PC-3 (cell line): ENCODE data around the gene PAMR1. TPM values are rescaled to one million over a fixed set of nuclear protein-coding genes. Genes with fewer than 3 reads are reported as not detected.

Source experiments
- ATAC-seq: fragments of 200-7000 bp; cut with Tn5 transposase; 2 replicates; pipeline ENCODE4 v1.9.1; 2020; ENCODE audit warnings: mild to moderate bottlenecking, moderate library complexity
- BruUV-seq: library from RNA; stranded (reverse); fragments of 400-500 nt; replicated peaks from 2 replicates; lab custom pipeline; 2021; lab: Mats Ljungman, UMichigan
- CTCF ChIA-PET: fragments of 300-600 bp; sonication (Branson Sonifier 250); formaldehyde crosslinking; loops from one replicate; lab custom pipeline; 2022; ENCODE audit warnings: antibody characterized with exemption; lab: Charles Lee
- POLR2A ChIA-PET: fragments of 300-600 bp; sonication (Branson Sonifier 250); formaldehyde crosslinking; loops from one replicate; lab custom pipeline; 2022; ENCODE audit warnings: antibody characterized with exemption; ENCODE audit not compliant: unreplicated experiment; lab: Charles Lee
- DNase-seq: peaks from one replicate; pipeline ENCODE4 v3.0.0-alpha.2; 2015
- H2AFZ ChIP-seq: fragments of 300-600 bp; sonication (generic); 2 replicates; pipeline ENCODE4 v1.6.0; 2016; ENCODE audit warnings: antibody characterized with exemption, low read length
- H3F3A ChIP-seq: fragments of 300-600 bp; sonication (generic); one replicate; pipeline ENCODE4 v1.6.0; 2017; ENCODE audit warnings: antibody characterized with exemption, low read length, control low read depth, mild to moderate bottlenecking; ENCODE audit not compliant: unreplicated experiment
- H3K27ac ChIP-seq: fragments of 300-600 bp; sonication (generic); 2 replicates; pipeline ENCODE4 v1.5.1; 2016; ENCODE audit warnings: mild to moderate bottlenecking, low read length
- H3K27me3 ChIP-seq: fragments of 300-600 bp; sonication (generic); 2 replicates; pipeline ENCODE4 v1.6.1; 2016; ENCODE audit warnings: low read length, mixed read lengths
- H3K36me3 ChIP-seq: fragments of 300-600 bp; sonication (generic); 2 replicates; pipeline ENCODE4 v1.6.1; 2016; ENCODE audit warnings: low read depth, mixed run types, low read length, mixed read lengths
- H3K4me1 ChIP-seq: fragments of 300-600 bp; sonication (generic); 2 replicates; pipeline ENCODE4 v1.5.1; 2016; ENCODE audit warnings: low read length; ENCODE audit not compliant: insufficient read depth
- H3K4me2 ChIP-seq: fragments of 300-600 bp; sonication (generic); 2 replicates; pipeline ENCODE4 v1.6.0; 2016; ENCODE audit warnings: low read length
- H3K4me3 ChIP-seq: fragments of 300-600 bp; sonication (generic); 2 replicates; pipeline ENCODE4 v1.5.1; 2016; ENCODE audit warnings: mild to moderate bottlenecking, low read length, mixed read lengths
- H3K79me2 ChIP-seq: fragments of 300-600 bp; sonication (generic); 2 replicates; pipeline ENCODE4 v1.6.1; 2017; ENCODE audit warnings: low read length, mixed read lengths
- H3K9ac ChIP-seq: fragments of 300-600 bp; sonication (generic); 2 replicates; pipeline ENCODE4 v1.6.0; 2016; ENCODE audit warnings: mild to moderate bottlenecking, low read length
- H3K9me2 ChIP-seq: fragments of 300-600 bp; sonication (generic); replicated peaks from 2 replicates; pipeline ENCODE4 v1.6.1; 2016; ENCODE audit warnings: mixed run types, low read length, mixed read lengths
- H3K9me3 ChIP-seq: fragments of 300-600 bp; sonication (generic); 2 replicates; pipeline ENCODE4 v1.6.1; 2016; ENCODE audit warnings: low read length, mixed read lengths
- H4K20me1 ChIP-seq: fragments of 300-600 bp; sonication (generic); 2 replicates; pipeline ENCODE4 v1.6.1; 2016; ENCODE audit warnings: low read length, mixed read lengths
- EZH2 ChIP-seq: fragments of 300-600 bp; sonication (generic); IDR thresholded peaks from one replicate; pipeline ENCODE4 v1.6.1; 2017; ENCODE audit warnings: antibody characterized with exemption, mild to moderate bottlenecking, low read length; ENCODE audit not compliant: unreplicated experiment
- EZH2phosphoT487 ChIP-seq: fragments of 300-600 bp; sonication (generic); IDR thresholded peaks from 2 replicates; pipeline ENCODE4 v1.6.1; 2018; ENCODE audit warnings: mild to moderate bottlenecking, antibody characterized with exemption, low read length, borderline replicate concordance
- intact Hi-C: fragments of 100-400 bp; cut with micrococcal nuclease; formaldehyde crosslinking; loops from 2 replicates; pipeline ENCODE4 v1.9.0; 2023
- total RNA-seq: library from RNA; depleted of rRNA; stranded (reverse); fragments of >200 nt; gene quantifications from 2 replicates; pipeline ENCODE4 v1.2.3, GENCODE V29; 2014
- TF ChIP-seq, protein P1 (sequence below): fragments of 300-600 bp; sonication (generic); conservative IDR thresholded peaks from 2 replicates; pipeline ENCODE4 v1.5.1; 2017; ENCODE audit warnings: antibody characterized with exemption, low read depth, mild to moderate bottlenecking, low read length

PAMR1 gene
- total RNA-seq, 1 experiment from 2014 or later = not detected

DNA sequence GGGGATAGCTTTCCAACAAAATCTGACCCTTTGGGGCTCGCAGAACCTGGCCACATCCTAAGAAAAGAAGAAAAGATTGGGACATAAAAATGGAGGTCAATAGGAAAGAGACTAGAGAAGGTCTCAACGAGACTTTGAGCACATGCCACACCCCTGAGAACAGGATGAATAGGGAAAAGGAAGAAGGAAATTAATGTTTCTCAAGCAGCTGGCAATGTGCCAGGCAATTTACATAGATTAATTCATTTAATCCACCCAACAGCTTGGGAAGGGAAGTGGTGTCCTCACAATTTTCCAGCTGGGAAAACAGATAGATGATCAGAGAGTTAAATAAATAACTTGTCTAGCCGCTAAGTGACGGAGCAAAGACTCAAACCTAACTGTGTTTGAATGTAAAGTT is 50.7 kb downstream of the PAMR1 start:
- BruUV-seq = no TSS peak
- no peak for DNase-seq
- Histone ChIP-seq H2AFZ (no peak overlapping the region), H3K9me3 (no peaks in the 10 kb centered on the region), H3K4me2 (no peak overlapping the region), H3K36me3 (no peaks in the 10 kb centered on the region), H3K9ac (no peak overlapping the region), H3K4me3 (no peak overlapping the region), H3K4me1 (peaks cover 8% of the 10 kb centered on the region; the same call in 1 of the 2 replicates), H4K20me1 (no peaks in the 10 kb centered on the region), H3K27ac (no peak overlapping the region), H3K79me2 (no peaks in the 10 kb centered on the region), H3K27me3 (no peaks in the 10 kb centered on the region), H3F3A (no peaks in the 10 kb centered on the region), H3K9me2 (no peaks in the 10 kb centered on the region)
- ChIA-PET POLR2A (interaction anchor here (0.7 kb wide), 1 partner anchor 24 kb away, joined by 3 read pairs; no protein-coding TSS in a partner anchor), CTCF (no interaction called here)
- no peak for ATAC-seq
- intact Hi-C loops = no loop called here
- TF ChIP-seq EZH2phosphoT487 (no peak), EZH2 (no peak)
- TF ChIP-seq, protein P1, sequence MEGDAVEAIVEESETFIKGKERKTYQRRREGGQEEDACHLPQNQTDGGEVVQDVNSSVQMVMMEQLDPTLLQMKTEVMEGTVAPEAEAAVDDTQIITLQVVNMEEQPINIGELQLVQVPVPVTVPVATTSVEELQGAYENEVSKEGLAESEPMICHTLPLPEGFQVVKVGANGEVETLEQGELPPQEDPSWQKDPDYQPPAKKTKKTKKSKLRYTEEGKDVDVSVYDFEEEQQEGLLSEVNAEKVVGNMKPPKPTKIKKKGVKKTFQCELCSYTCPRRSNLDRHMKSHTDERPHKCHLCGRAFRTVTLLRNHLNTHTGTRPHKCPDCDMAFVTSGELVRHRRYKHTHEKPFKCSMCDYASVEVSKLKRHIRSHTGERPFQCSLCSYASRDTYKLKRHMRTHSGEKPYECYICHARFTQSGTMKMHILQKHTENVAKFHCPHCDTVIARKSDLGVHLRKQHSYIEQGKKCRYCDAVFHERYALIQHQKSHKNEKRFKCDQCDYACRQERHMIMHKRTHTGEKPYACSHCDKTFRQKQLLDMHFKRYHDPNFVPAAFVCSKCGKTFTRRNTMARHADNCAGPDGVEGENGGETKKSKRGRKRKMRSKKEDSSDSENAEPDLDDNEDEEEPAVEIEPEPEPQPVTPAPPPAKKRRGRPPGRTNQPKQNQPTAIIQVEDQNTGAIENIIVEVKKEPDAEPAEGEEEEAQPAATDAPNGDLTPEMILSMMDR = no peak

DNA sequence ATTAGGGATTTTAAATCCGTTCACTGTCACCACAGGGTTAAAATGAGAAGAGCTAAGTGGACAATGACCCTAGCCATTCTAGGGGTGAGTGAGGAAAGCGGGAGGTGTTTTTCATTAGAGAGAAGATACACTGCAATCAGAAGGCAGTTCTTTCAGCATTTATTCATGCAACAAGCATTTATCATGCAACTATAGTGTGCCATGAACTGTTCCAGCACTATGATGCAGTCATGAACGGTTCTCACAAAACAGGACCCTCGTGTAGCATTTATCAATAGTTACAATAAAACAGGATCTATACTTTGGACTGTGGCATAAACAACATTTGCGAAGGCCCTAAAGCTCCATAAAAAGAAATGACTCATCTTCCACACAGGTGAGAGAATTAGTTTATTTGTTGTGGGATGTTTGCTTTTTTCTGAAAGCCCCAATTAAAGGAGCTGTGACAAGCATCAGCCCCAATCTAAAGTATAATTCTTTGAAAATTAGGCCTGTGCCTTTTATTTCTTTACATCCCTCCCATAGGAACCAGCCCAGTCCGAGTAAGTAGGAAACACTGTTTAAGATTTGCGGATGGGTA is 51.5 kb downstream of the PAMR1 start:
- ATAC-seq (peak; percentile 59), DNase-seq (no peak)
- POLR2A ChIA-PET = interaction anchor here (0.7 kb wide), 1 partner anchor 25 kb away, joined by 3 read pairs; no protein-coding TSS in a partner anchor
- H3K9ac ChIP-seq = no peak overlapping the region
- H3K4me1 ChIP-seq = peaks cover 8% of the 10 kb centered on the region; the same call in 1 of the 2 replicates
- intact Hi-C loops = no loop called here
- H3K4me2 ChIP-seq = no peak overlapping the region
- H3K27me3 ChIP-seq = no peaks in the 10 kb centered on the region
- CTCF ChIA-PET = interaction anchor here (0.6 kb wide), 1 partner anchor 479 kb away, joined by 3 read pairs; no protein-coding TSS in a partner anchor
- H3K9me2 ChIP-seq = no peaks in the 10 kb centered on the region
- no peak overlapping the region for H2AFZ ChIP-seq
- H3F3A ChIP-seq = no peaks in the 10 kb centered on the region
- BruUV-seq = no TSS peak
- H3K79me2 ChIP-seq = no peaks in the 10 kb centered on the region
- H3K36me3 ChIP-seq = no peaks in the 10 kb centered on the region
- H3K9me3 ChIP-seq = no peaks in the 10 kb centered on the region
- H3K27ac ChIP-seq = no peak overlapping the region
- no peak overlapping the region for H3K4me3 ChIP-seq
- no peaks in the 10 kb centered on the region for H4K20me1 ChIP-seq
- TF ChIP-seq EZH2 (no peak), EZH2phosphoT487 (no peak)
- TF ChIP-seq, protein P1 = no peak

DNA sequence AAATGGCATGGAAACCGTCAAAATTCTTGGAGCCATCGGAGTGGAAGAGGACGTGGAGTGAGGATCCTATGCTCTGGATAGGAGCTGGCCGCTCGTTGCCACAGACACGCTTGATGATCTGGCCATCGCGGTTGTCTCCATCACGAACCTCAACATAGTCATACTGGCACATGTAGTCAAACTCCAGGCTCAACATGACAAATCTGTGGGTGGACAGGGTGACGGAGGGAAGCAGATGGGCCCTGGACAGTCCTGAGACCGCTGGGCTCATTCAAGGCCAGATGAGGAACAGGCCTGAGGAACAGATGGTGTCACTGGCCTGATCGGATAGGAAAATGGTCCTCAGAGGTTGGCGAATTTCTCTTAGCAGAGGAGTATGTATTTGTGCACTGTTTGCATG is 54.8 kb downstream of the PAMR1 start:
- no peaks in the 10 kb centered on the region for H3K36me3 ChIP-seq
- no peak overlapping the region for H3K27ac ChIP-seq
- TF ChIP-seq, protein P1 = no peak
- TF ChIP-seq EZH2phosphoT487 (no peak), EZH2 (no peak)
- ATAC-seq = no peak
- H3K27me3 ChIP-seq = no peaks in the 10 kb centered on the region
- peaks cover 14% of the 10 kb centered on the region; the same call in 1 of the 2 replicates for H3K4me1 ChIP-seq
- H2AFZ ChIP-seq = no peak overlapping the region
- no peak overlapping the region for H3K4me3 ChIP-seq
- no peak overlapping the region for H3K9ac ChIP-seq
- CTCF ChIA-PET = no interaction called here
- no peaks in the 10 kb centered on the region for H3F3A ChIP-seq
- no peak overlapping the region for H3K4me2 ChIP-seq
- H4K20me1 ChIP-seq = no peaks in the 10 kb centered on the region
- BruUV-seq = no TSS peak
- H3K9me2 ChIP-seq = no peaks in the 10 kb centered on the region
- H3K9me3 ChIP-seq = no peaks in the 10 kb centered on the region
- H3K79me2 ChIP-seq = no peaks in the 10 kb centered on the region
- intact Hi-C loops = no loop called here
- POLR2A ChIA-PET = no interaction called here
- no peak for DNase-seq
